ENCODE measurements around the gene CYP46A1.

Gene CYP46A1

DNA sequence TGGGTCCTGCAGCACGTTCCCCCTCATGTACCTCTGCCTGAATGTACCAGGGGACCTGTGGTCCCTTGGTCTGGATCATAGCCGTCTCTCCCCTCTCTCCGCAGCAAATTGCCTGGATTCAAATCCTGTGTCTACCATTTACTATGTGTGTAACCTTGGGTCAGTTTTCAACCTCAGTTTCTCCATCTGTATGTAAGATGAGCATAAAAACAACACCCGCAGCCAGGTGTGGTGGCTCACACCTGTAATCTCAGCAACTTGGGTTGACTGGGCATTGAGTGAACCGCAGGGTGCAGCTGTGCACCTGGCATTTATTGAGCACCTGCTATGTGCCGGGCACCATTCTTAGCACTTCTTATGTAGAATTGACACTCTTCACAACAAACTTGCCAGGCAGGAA, 14.1 kb downstream of the CYP46A1 start:
- TF ChIP-seq TAF1 (IDR thresholded peaks at IDR 0.05; ENCODE audit: borderline replicate concordance, insufficient read depth, low read length) (no peak), SIN3A (IDR thresholded peaks at IDR 0.05; ENCODE audit: borderline replicate concordance, insufficient read depth, low read length) (no peak), FOXP2 (optimal IDR thresholded peaks at IDR 0.05; ENCODE audit: borderline replicate concordance, extremely low read depth, extremely low read length, insufficient read depth) (no peak), POLR2AphosphoS5 (IDR thresholded peaks at IDR 0.05; ENCODE audit: low read depth, low read length) (no peak)
- TF ChIP-seq, protein P1, sequence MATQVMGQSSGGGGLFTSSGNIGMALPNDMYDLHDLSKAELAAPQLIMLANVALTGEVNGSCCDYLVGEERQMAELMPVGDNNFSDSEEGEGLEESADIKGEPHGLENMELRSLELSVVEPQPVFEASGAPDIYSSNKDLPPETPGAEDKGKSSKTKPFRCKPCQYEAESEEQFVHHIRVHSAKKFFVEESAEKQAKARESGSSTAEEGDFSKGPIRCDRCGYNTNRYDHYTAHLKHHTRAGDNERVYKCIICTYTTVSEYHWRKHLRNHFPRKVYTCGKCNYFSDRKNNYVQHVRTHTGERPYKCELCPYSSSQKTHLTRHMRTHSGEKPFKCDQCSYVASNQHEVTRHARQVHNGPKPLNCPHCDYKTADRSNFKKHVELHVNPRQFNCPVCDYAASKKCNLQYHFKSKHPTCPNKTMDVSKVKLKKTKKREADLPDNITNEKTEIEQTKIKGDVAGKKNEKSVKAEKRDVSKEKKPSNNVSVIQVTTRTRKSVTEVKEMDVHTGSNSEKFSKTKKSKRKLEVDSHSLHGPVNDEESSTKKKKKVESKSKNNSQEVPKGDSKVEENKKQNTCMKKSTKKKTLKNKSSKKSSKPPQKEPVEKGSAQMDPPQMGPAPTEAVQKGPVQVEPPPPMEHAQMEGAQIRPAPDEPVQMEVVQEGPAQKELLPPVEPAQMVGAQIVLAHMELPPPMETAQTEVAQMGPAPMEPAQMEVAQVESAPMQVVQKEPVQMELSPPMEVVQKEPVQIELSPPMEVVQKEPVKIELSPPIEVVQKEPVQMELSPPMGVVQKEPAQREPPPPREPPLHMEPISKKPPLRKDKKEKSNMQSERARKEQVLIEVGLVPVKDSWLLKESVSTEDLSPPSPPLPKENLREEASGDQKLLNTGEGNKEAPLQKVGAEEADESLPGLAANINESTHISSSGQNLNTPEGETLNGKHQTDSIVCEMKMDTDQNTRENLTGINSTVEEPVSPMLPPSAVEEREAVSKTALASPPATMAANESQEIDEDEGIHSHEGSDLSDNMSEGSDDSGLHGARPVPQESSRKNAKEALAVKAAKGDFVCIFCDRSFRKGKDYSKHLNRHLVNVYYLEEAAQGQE (IDR thresholded peaks at IDR 0.05; ENCODE audit: insufficient read depth in 1 of 2, low read depth in 2 of 2, low read length in 2 of 2) = no peak

- TF ChIP-seq SIN3A (IDR thresholded peaks at IDR 0.05; ENCODE audit: borderline replicate concordance, insufficient read depth, low read length) (no peak), POLR2AphosphoS5 (IDR thresholded peaks at IDR 0.05; ENCODE audit: low read depth, low read length) (no peak), TAF1 (IDR thresholded peaks at IDR 0.05; ENCODE audit: borderline replicate concordance, insufficient read depth, low read length) (no peak), FOXP2 (optimal IDR thresholded peaks at IDR 0.05; ENCODE audit: borderline replicate concordance, extremely low read depth, extremely low read length, insufficient read depth) (no peak)
- TF ChIP-seq, protein P1 (IDR thresholded peaks at IDR 0.05; ENCODE audit: insufficient read depth in 1 of 2, low read depth in 2 of 2, low read length in 2 of 2) = no peak
These were observed 14.5 kb downstream of the CYP46A1 start for GRCh38 chr14:99698642-99699041.

GRCh38 chr14:99699085-99699760, 15.1 kb downstream of the CYP46A1 start:
- no peak for TF ChIP-seq FOXP2 (optimal IDR thresholded peaks at IDR 0.05; ENCODE audit: borderline replicate concordance, extremely low read depth, extremely low read length, insufficient read depth)
- TF ChIP-seq POLR2AphosphoS5 (IDR thresholded peaks at IDR 0.05; ENCODE audit: low read depth, low read length) = no peak
- TF ChIP-seq, protein P1 (IDR thresholded peaks at IDR 0.05; ENCODE audit: insufficient read depth in 1 of 2, low read depth in 2 of 2, low read length in 2 of 2) = no peak
- TF ChIP-seq SIN3A (IDR thresholded peaks at IDR 0.05; ENCODE audit: borderline replicate concordance, insufficient read depth, low read length) = no peak
- TF ChIP-seq TAF1 (IDR thresholded peaks at IDR 0.05; ENCODE audit: borderline replicate concordance, insufficient read depth, low read length) = no peak

DNA sequence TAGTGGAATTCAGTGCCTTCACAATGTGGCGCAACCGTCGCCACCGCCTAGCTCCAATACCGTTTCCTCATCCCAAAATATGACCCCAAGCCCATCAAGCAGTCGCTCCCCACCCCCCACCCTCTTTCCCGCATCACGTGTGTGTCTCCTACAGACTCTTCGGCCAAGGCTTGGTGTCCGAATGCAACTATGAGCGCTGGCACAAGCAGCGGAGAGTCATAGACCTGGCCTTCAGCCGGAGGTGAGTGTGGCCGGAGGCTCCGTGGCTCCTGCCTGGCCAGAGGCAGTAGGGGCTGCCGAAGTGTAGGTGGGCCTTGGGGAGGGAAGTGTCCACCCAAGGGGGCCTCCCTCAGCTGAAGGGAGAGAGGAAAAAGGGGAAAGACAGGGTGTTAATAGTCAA, 15.8 kb downstream of the CYP46A1 start:
- TF ChIP-seq SIN3A (IDR thresholded peaks at IDR 0.05; ENCODE audit: borderline replicate concordance, insufficient read depth, low read length) = no peak
- no peak for TF ChIP-seq TAF1 (IDR thresholded peaks at IDR 0.05; ENCODE audit: borderline replicate concordance, insufficient read depth, low read length)
- TF ChIP-seq, protein P1 (IDR thresholded peaks at IDR 0.05; ENCODE audit: insufficient read depth in 1 of 2, low read depth in 2 of 2, low read length in 2 of 2) = no peak
- no peak for TF ChIP-seq POLR2AphosphoS5 (IDR thresholded peaks at IDR 0.05; ENCODE audit: low read depth, low read length)
- no peak for TF ChIP-seq FOXP2 (optimal IDR thresholded peaks at IDR 0.05; ENCODE audit: borderline replicate concordance, extremely low read depth, extremely low read length, insufficient read depth)
